Kidney tubule cell (primary cell): ENCODE data around the gene CTSG.
"Not testable (repeated sequence)": the region's sequence is repeated elsewhere in the genome, so short reads cannot be mapped to it uniquely, and the experiment has no call there.

Source experiments
- DNase-seq: peaks from one replicate; pipeline ENCODE4 v3.0.0-alpha.2; 2018; ENCODE audit warnings: low spot score

CTSG gene

DNA sequence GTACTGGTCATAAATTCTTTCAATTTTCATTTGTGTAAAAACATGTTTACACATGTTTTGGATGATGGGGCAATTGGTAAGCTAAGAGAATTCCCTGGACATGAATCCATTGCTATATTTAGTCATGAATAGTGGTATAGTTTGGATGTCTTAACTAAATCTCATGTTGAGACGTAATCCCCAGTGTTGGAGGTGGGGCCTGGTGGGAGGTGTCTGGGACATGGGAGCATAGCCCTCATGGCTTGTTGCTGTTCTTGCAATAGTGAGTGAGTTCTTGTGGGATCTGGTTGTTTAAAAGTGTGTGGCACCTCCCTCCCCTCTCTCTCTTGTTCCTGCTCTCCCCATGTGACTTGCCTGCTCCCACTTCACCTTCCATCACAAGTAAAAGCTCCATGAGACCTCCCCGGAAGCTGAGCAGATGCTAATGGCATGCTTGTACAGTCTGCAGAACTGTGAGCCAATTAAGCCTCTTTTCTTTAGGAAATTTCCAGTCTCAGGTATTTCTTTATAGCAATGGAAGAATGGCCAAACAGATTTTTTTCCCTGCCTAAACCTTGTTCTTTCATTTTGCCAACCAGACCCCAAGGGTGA, 33.6 kb downstream of the CTSG start:
- no peak for DNase-seq

DNA sequence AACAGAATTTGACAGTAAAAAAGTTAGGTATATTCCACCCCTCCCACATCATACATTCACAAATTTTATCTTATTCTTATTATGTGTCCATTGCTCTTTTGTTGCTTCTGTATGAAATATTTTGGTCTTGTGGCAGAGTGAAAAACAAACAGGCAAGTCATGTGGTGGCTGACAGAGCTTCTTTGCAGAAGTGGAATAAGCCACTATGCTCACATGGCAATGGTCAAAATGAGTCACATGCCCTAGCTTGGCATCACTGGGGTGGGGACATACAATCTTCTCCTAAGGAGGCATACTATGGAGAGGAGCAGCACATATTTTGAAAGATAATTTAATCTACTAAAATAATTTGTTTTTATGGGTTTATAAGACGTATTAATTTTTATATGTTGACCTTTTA, 40.3 kb downstream of the CTSG start:
- DNase-seq: no peak

DNA sequence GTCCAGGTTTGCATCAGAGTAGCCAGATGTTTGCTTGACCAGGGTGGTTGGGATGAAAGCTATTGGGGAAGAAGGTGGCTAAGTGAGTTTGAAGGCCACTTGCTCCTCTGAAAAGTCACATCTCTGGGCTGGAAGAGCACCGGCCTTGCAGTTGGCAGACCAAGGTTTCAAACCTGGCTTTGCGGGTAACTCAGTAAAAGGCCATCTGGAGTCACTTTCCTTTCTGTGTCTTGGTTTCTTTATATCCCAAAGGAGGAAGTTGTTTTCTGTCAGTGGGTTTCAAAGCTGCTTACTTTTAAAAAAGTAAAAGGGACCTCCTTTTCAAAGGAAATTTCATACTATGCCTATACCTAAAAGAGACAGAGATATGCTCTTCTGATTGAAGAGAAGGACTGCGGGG, 41.8 kb downstream of the CTSG start:
- DNase-seq: no peak

DNA sequence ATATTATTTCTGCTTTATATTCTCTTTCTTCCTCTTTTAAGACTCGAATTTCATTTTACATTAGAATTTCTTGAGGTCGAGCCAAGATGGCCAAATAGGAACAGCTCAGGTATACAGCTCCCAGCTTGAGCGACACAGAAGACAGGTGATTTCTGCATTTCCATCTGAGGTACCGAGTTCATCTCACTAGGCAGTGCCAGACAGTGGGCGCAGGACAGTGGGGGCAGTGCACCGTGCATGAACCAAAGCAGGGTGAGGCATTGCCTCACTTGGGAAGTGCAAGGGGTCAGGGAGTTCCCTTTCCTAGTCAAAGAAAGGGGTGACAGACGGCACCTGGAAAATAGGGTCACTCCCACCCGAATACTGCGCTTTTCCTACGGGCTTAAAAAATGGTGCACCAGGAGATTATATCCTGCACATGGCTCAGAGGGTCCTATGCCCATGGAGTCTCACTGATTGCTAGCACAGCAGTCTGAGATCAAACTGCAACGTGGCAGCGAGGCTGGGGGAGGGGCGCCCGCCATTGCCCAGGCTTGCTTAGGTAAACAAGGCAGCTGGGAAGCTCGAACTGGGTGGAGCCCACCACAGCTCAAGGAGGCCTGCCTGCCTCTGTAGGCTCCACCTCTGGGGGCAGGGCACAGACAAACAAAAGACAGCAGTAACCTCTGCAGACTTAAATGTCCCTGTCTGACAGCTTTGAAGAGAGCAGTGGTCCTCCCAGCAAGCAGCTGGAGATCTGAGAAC, 50.0 kb downstream of the CTSG start:
- not testable (repeated sequence) for DNase-seq
